ENCODE data around the gene FIGNL2.

DNA sequence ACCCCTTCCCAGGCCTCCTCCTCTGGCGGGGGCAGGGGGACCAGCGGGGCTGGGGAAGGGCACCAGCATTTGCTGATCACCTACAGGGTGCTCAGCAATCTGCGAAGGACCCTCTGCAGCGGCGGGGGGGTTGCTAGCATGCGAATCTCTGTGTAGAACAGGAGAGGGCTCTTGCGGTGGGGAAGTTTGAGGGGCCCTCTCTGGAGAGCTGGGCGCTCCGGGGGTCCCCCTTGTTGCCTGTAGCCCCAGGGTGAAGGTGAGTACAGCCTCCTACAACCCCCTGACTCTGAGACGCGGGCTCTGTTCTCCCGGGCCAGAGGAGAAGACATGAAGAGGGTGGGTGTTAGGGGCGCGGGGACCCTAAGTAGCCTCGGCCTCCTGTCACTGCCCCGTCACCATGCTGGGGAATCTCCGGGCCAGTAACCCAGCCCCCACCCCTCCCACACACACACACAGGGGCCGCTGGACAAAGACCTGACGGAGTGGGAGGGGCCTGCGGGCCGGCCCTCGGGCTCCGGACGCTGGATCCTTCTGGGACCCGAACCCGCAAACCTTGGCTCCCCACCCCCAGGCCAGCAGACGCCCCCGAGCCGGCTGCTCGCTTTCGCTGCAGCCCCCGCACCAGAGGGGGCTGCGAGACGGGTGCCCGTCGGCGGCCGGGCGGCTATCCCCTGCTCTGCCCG lies 734 bp downstream of the FIGNL2 start:
- TF ChIP-seq EZH2 (IDR thresholded peaks at IDR 0.05; ENCODE audit: low read length, missing control alignments) (peak; percentile 87), CTCF (conservative IDR thresholded peaks at IDR 0.05 in 1 of 2, IDR thresholded peaks at IDR 0.05 in 1 of 2; ENCODE audit: low read depth in 1 of 2, low read length in 2 of 2) (no peak)
